Transverse colon (tissue), 4 donors: ENCODE data around the gene STARD10.

Experiments used
- CTCF ChIP-seq, 5 experiments: fragments of 200-600 bp in 3 of 5; fragments of 450-650 bp in 2 of 5; sonication (generic) in 3 of 5; IDR thresholded peaks; 1 replicate in 2 of 5; 2 replicates in 3 of 5; pipeline ENCODE4 v1.5.1; 2016 to 2017; ENCODE audit warnings: antibody characterized with exemption in 5 of 5, inconsistent platforms in 3 of 5, mild to moderate bottlenecking in 2 of 5, moderate library complexity in 1 of 5
- EP300 ChIP-seq: sonication (generic); formaldehyde crosslinking; IDR thresholded peaks from one replicate; pipeline ENCODE4 v1.6.1; 2017; ENCODE audit warnings: antibody characterized with exemption, low read depth
- POLR2A ChIP-seq: fragments of 450-650 bp; IDR thresholded peaks from one replicate; pipeline ENCODE4 v1.6.1; 2016; ENCODE audit warnings: antibody characterized with exemption, mild to moderate bottlenecking, moderate library complexity
- POLR2AphosphoS5 ChIP-seq, 3 donors: sonication (generic); formaldehyde crosslinking; IDR thresholded peaks; one replicate each; pipeline ENCODE4 v1.6.1; 2016; ENCODE audit warnings: antibody characterized with exemption in 3 of 3

GRCh38 chr11:72772059-72772458, 21.8 kb downstream of the STARD10 start:
- TF ChIP-seq EP300: no peak
- TF ChIP-seq POLR2A: no peak
- no peak for TF ChIP-seq CTCF (IDR thresholded peaks at IDR 0.05)
- TF ChIP-seq POLR2AphosphoS5 (IDR thresholded peaks at IDR 0.05): no peak
